Left hindlimb (tissue), 1 donor: ENCODE measurements around the gene CCDC180.
"Not testable (repeated sequence)": the region's sequence is repeated elsewhere in the genome, so short reads cannot be mapped to it uniquely, and the experiment has no call there.

Source experiments
- DNase-seq: peaks from one replicate; pipeline ENCODE4 v3.0.0-alpha.2; 2018

Gene CCDC180

DNA sequence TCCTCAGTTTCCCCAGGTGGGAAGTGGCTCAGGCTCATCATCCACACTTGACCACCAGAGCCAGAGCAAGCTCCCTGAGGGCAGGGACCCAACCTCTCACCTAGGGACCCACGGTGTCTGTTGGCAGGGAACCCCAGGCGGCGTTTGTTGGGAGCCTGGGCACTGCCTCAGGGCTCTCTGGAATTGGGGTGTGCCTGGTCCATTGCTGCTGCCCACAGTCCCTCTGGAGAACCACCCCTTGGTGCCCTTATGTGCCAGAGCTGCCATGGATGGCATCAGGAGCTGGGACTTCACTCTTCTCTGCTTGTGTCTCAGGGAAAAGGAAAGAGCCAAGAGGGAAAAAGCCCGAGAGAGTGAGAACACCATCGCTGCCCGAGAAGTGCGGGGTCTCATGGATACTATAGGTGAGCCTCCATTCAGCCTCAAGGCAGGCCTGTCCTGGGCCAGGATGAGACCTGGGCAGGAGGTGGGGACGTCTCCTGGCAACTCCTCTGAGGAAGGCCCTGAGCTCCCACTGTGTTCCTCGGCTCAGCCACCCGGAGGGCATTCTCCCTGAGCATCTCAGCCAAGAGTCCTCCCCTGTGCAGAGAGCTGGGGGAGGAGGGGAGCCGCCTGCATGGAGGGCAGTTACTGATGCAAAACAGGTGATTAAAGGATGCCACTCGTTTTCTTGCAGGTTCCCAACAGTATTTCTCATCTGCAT is 4.5 kb downstream of the CCDC180 start:
- DNase-seq: no peak

DNA sequence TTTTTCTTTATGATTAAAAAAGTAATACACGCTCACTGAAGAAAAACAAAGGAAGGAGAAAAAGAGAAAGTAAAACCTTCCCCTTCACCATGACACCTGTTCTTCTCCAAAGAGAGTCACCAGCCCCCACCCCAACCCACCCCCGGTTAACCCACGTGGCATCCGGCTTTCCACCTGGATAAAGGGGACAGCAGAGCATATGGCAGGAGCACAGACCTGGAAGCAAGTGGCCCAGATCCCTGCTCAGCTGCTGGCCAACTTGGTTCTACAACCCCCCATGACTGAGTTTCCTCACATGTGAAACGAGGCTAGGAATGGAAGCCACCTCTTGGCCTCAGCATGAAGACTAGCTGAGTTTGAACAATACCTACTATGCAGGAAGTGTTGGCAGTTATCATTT is 5.1 kb downstream of the CCDC180 start:
- no peak for DNase-seq

DNA sequence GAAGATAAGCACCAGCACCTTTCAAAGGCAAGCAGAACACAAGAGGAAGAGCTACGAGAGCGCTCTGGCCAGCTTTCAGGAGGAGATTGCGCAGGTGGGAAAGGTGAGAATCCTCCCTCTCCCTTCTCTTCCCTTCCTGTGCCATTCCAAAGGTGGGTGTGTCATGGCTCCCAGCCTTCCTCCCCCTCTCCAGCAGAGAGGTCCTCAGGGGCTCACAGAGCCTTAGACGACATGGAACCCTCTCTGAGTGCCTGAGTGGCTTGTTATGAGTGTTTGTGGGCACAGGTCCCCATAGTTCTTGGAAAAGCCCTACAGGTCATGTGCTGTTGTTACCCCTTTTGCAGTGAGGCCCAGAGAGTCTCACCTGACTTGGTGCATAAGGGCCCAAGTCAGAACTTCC is 5.8 kb downstream of the CCDC180 start:
- no peak for DNase-seq

DNA sequence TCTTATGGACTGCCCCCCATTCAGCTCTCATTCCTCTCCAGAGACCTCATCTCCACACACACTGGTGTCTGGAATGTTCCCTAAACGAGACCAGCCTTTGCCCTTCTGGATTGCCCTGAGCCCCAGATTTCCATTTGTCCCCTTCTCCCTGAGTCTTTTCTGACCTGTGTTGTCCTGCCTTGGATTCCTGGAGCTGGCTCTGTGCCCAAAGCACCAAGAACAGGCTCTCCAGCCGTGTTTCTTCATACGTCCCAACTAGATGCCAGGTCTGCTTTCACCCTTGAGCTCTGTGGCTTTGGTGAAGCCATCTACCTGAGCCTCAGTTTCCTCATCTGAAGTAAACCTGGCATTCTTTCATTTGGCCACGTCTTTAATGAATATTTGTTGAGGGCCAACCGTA is 6.3 kb downstream of the CCDC180 start:
- DNase-seq: no peak

DNA sequence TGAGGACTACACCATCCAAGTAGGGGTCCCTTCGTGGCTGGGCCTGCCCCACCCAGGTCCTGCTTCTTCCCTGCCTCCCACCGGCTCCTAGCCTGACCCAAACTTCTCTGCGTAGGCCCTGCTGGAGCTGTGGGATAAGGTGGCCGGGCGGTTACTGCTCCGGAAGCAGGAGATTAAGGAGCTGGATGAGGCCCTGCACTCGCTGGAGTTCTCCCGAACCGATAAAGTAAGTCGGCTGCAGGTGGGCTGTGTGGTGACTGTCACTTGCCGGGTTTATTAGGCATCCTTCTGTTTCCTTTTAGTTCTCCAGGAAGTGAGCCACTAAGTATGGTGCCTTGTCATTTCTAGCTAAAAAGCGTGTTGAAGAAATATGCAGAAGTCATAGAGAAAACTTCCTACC is 7.0 kb downstream of the CCDC180 start:
- no peak for DNase-seq

DNA sequence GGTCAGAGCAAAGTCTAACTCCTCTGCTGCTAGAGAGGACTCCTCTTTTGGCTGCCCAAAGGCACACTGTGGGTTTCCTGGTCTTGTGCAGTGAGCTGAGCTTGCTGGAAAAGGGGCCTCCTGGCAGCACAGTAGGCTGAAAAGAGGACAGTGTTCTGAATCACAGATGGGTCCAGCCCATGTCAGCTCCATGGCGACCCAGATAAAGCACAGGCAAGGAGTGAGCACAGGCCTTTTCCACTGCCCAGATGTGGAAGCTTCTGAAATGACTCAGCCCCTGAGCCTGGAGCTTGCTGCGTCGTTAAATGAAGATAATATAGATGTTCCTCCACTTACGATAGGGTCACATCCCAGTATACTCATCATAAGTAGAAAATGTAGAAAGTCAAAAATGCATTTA is 8.1 kb downstream of the CCDC180 start:
- no peak for DNase-seq

DNA sequence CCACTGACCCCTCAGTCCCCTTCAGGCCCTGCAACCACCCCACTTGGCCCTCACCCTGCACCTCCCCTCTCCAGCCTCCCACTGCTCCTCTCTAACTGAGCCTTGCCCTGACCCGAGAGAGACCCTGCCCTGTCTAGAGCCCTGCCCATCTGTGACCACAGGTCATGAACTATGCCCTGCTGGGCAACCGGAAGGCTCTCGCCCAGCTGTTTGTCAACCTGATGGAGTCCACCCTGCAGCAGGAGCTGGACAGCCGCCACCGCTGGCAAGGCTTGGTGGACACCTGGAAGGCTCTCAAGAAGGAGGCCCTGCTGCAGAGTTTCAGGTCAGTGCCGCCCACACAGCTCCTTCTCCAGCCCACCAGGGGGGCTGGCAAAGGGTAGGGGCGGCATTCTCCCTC is 9.4 kb downstream of the CCDC180 start:
- no peak for DNase-seq

DNA sequence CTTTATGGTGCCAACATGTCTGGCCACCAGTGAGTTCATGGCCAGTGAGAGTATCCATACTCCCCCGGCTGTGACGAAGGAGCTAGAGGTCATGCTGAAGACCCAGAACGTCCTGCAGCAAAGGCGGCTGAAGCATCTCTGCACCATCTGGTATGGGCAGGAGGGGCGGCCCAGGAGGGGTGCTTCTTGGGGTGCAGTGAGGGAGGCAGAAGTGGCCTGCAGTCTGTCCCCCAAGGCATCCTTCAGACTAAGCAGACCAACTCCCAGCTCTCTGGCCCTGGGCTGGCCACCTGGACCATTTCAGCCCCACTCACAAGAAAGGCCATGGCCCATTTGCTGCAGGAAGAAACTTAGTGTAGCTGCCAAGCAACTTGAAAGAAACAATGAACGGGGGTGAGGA is 11.0 kb downstream of the CCDC180 start:
- DNase-seq: no peak

DNA sequence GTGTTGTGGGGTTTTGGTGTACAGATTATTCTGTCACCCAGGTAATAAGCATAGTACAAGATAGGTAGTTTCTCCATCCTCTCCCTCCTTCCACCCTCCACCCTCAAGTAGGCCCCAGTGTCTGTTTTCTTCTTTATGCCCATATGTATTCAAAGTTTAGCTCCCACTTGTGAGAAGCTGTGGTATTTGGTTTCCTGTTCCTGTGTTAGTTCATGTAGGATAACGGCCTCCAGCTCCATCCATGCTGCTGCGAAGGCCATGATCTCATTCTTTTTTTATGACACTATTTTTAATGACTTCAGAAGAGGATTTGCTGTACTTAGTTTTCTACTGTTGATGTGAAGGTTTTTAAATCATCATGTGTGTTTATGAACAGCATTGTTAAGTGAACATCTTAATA is 11.9 kb downstream of the CCDC180 start:
- no peak for DNase-seq

DNA sequence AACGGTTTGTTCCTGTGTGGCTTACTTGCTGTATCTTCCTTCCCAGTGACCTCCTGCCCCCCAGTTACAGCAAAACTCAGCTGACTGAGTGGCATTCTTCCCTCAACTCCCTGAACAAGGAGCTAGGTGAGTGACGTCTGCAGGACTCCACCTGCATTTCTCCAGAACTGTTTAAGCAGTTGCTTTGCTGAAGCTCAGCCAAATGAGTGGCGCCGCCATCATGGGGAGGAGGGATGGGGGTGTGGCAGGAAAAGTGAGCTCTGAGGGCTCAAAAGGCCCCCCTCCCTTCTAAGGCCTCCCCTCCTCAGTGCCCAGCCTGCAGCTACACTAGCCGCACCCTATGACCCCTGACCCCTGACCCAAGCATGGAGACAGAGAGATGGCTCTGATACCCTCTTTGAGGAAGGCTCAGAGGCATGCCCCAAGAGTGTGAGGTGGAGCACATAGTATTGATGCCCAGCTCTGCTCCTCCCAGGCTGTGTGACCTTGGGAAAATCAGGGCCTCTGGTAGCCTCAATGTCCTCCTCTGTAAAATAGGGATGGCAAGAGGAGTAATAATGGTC is 12.7 kb downstream of the CCDC180 start:
- no peak for DNase-seq

DNA sequence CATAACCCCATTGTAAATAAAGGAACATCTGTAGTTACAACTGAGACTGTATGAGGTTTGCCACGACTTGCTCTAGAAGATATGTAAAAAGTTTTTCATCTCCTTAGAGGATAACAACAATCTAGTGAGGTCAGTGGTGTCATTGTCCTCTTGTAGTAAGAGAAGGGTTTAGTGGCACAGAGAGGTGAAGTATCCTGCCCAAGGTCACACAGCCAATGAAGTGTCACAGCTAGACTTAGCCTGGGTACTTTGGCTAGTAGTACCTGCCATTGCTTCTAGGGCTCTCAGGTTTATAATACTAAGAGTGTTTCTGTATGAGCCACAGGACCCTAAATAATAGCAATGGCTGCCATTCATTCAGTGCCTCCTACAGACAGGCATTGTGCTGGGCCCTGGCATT is 13.8 kb downstream of the CCDC180 start:
- no peak for DNase-seq

DNA sequence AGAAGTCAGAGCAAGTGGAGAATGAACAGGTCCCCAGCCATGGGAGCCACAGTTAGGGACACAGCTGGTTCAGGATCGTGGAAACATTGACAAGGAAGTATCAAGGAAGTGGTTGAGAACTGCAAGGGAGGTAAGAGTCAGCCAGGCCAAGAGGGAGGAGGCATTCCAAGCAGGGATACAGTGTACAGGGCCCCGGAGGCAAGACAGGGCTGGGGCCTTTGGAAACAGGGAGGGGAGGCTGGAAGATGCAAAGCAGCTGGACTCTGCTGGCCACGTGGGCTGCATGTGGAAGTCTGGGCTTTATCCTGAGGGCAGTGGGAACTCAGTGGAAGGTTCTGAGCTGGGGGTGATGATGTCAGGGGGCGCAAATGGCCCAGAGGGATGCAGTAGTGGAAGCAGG is 14.2 kb downstream of the CCDC180 start:
- no peak for DNase-seq

DNA sequence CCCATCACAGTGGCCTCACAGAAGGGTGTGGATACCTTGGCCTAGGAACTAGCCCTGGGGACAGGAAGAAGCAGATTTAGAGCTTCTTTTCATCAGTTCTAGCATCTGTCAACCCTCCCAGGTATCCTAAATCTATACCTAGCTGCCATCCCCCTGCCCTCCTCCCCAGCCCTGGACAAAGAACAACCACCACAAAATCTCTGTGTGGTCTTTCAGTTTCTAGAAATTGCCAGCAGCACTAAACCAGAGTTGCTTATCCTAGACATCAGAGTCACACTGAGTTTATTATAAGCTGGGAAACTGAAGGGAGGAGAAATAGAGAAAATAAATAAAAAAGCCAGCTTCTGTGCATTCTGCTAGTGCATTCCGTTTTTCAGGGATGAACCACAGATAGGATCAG is 14.6 kb downstream of the CCDC180 start:
- DNase-seq: no peak

DNA sequence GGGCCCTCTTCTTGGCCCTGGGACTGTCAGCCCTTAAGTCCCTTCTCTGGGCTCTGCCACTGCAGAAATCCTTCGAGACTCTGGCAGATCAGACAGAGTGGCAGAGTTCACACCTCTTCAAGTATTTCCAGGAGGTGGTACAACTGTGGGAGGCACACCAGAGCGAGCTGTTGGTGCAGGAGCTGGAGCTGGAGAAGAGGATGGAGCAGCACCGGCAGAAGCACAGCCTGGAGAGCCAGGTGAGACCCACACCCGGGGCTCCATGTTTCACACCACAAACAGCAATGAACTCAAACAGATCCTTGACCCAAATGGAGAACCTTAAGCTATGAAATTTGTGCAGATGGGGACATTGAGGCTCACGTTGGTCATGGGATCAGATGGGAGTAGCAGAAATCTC is 17.5 kb downstream of the CCDC180 start:
- DNase-seq: no peak

DNA sequence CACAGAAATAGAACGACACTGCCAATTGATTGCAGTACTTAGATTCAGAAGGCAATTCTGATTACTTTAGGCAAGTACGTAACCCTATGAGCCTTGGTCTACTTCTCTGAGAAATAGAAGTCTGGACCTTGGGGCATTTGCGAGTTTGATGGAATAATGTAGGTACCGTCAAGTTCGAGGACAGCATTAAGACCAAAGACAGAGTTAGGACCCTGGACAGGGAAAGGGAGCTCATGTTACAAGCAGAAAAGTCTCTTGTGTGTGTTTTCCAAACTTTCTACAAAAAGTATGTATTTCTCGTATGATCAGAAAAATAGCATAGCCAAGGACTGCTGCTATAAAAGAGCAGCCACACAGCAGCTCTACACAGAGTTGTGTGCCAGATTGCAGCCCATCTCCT is 20.1 kb downstream of the CCDC180 start:
- no peak for DNase-seq

DNA sequence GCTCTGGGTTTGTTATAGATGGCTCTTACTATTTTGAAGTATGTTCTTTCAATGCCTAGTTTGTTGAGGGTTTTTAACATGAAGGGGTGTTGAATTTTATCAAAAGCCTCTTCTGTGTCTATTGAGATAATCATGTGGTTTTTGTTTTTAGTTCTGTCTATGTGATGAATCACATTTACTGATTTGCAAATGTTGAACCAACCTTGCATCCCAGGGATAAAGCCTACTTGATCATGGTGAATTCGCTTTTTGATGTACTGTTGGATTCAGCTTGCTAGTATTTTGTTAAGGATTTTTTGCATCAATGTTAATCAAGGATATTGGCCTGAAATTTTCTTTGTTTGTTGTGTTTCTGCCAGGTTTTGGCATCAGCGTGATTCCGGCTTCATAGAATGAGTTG is 25.5 kb downstream of the CCDC180 start:
- DNase-seq: no peak

DNA sequence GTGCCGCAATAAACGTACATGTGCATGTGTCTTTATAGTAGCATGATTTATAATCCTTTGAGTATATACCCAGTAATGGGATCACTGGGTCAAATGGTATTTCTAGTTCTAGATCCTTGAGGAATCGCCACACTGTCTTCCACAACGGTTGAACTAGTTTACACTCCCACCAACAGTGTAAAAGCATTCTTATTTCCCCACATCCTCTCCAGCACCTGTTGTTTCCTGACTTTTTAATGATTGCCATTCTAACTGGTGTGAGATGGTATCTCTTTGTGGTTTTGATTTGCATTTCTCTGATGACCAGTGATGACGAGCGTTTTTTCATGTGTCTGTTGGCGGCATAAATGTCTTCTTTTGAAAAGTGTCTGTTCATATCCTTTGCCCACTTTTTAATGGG is 28.2 kb downstream of the CCDC180 start:
- DNase-seq: not testable (repeated sequence)

DNA sequence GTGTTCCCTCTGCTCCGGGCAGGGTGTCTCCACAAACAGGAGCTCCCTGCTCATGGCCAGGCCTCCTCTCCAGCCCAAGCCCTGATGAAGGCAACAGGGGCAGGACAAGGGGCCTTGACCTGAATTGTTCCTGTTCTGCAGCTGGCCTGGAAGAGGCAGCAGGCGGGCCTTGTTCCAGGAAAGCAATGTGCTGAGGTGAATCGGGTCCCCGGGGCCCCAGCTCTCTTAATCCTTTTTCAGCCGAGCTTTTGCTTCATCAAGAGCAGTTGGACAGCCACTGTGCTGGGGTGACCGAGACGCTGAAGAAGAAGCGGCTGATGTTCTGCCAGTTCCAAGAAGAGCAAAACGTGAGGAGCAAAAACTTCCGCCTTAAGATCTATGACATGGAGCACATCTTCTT is 41.4 kb downstream of the CCDC180 start:
- peak; percentile 51 for DNase-seq

DNA sequence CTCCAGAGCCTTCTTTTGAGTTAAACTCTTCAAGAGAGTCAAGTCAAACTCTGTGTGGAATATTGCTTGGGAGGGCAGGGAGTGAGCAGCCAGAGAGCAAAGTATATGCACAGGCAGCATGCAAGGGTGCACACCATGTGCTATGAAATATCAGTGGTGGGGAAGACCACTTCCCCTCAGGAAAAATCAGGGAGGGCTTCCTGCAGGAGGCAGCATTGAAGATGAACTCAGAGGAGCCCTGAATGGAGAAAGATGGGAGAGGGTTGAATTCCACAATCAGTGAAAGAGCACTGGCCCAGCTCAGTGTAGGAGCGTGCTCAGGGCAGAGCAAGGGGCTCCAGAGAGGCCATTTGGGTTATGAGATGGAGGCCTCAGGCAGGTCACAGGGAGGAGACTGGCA is 41.9 kb downstream of the CCDC180 start:
- no peak for DNase-seq

DNA sequence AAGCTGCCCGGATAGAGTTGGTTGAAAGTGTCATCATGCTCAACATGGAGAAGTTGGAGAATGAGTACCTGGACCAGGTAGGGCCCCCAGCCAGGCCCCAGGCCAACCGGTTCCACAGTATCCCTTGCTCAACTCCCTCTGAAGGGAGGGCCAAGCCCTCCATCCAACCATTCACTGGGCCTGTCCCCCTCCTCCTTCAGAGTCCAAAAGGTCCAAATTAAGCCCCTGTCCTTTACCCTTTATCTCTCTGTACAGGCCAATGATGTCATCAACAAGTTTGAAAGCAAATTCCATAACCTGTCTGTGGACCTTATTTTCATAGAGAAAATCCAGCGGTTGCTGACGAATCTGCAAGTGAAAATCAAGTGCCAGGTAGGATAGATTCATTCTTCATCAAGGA is 47.2 kb downstream of the CCDC180 start:
- DNase-seq: no peak

DNA sequence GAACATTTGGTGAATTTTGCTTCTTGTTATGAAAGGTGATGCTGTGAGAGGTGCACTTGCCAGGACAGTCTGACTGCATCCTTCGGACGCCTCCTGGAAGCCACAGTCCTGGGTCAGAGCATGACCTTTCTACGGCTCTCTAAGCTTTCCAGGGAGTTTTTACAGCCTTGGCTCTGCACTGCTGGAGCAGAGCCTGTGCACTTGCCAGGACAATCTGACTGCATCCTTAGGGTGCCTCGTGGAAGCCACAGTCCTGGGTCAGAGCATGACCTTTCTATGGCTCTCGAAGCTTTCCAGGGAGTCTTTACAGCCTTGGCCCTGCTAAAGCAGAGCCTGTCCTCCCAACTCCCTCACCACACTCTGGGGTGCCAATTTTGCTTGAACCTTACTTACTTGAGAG is 49.6 kb downstream of the CCDC180 start:
- DNase-seq: no peak
